GM06990 (cell line): ENCODE measurements around the gene CDH22.

Source experiments
- DNase-seq: peaks from one replicate; pipeline ENCODE4 v3.0.0-alpha.2; 2011; ENCODE audit not compliant: insufficient read length; ENCODE audit errors: extremely low read depth
- H3K27me3 ChIP-seq: replicated peaks from 2 replicates; pipeline ENCODE4 v1.6.0; 2011; ENCODE audit warnings: low read length; ENCODE audit not compliant: control insufficient read depth, insufficient read depth
- H3K36me3 ChIP-seq: 2 replicates; pipeline ENCODE4 v1.5.1; 2011; ENCODE audit warnings: low read length; ENCODE audit not compliant: control insufficient read depth, insufficient read depth
- H3K4me3 ChIP-seq: replicated peaks from 2 replicates; pipeline ENCODE4 v1.5.1; 2011; ENCODE audit warnings: low read depth, mild to moderate bottlenecking, control low read depth, low read length
- CTCF ChIP-seq: IDR thresholded peaks from 2 replicates; pipeline ENCODE4 v1.5.1; 2011; ENCODE audit warnings: low read length, control low read depth, mild to moderate bottlenecking, inconsistent platforms; ENCODE audit not compliant: insufficient read depth, poor library complexity, severe bottlenecking

The CDH22 gene

GRCh38 chr20:46317685-46318177, 9.4 kb upstream of the CDH22 start:
- Histone ChIP-seq H3K36me3 (no peaks in the 10 kb centered on the region), H3K27me3 (peaks cover 12% of the 10 kb centered on the region), H3K4me3 (no peak overlapping the region)
- no peak for DNase-seq
- TF ChIP-seq CTCF: no peak

- Histone ChIP-seq H3K27me3 (peaks cover 11% of the 10 kb centered on the region), H3K4me3 (no peak overlapping the region), H3K36me3 (no peaks in the 10 kb centered on the region)
- TF ChIP-seq CTCF: no peak
- DNase-seq: no peak
Measured at GRCh38 chr20:46316984-46317684, 8.8 kb upstream of the CDH22 start.

GRCh38 chr20:46315311-46315710, 7.0 kb upstream of the CDH22 start:
- Histone ChIP-seq H3K36me3 (no peaks in the 10 kb centered on the region), H3K4me3 (no peak overlapping the region), H3K27me3 (peaks cover 13% of the 10 kb centered on the region)
- no peak for TF ChIP-seq CTCF
- no peak for DNase-seq

GRCh38 chr20:46312945-46313861, 4.9 kb upstream of the CDH22 start:
- Histone ChIP-seq H3K4me3 (no peak overlapping the region), H3K36me3 (no peaks in the 10 kb centered on the region), H3K27me3 (peaks cover 13% of the 10 kb centered on the region)
- no peak for TF ChIP-seq CTCF
- no peak for DNase-seq

GRCh38 chr20:46312075-46312944, 4.0 kb upstream of the CDH22 start:
- no peak for TF ChIP-seq CTCF
- Histone ChIP-seq H3K4me3 (no peak overlapping the region), H3K27me3 (peaks cover 9% of the 10 kb centered on the region), H3K36me3 (no peaks in the 10 kb centered on the region)
- DNase-seq: no peak
